B cell (primary cell): ENCODE measurements around the gene ARHGAP22. TPM values are rescaled to one million over a fixed set of nuclear protein-coding genes. Genes with fewer than 3 reads are reported as not detected.

ENCODE experiments used
- ATAC-seq: fragments of 200-7000 bp; cut with Tn5 transposase; one replicate; pipeline ENCODE4 v1.10.0; 2021; ENCODE audit warnings: low read depth, mild to moderate bottlenecking, moderate number of reproducible peaks, moderate library complexity
- CTCF ChIA-PET: fragments of 350-600 bp; sonication (Branson Sonifier 250); formaldehyde crosslinking; loops from one replicate; lab custom pipeline; 2021; ENCODE audit warnings: antibody characterized with exemption, inconsistent platforms; lab: Charles Lee
- POLR2A ChIA-PET: fragments of 350-600 bp; sonication (Branson Sonifier 250); formaldehyde crosslinking; loops from one replicate; lab custom pipeline; 2021; ENCODE audit warnings: antibody characterized with exemption; lab: Charles Lee
- DNase-seq: peaks from one replicate; pipeline ENCODE4 v3.0.0; 2013
- H2AFZ ChIP-seq: 2 replicates; pipeline ENCODE4 v1.6.1; 2012; ENCODE audit warnings: mild to moderate bottlenecking, low read depth, low read length; ENCODE audit not compliant: insufficient read depth, poor library complexity, severe bottlenecking
- H3K27ac ChIP-seq, 2 donors: 1 replicate in 1 of 2; 2 replicates in 1 of 2; pipeline ENCODE4 v1.5.1; 2012 to 2013; ENCODE audit warnings: low read length in 2 of 2, mild to moderate bottlenecking in 2 of 2, moderate library complexity in 1 of 2
- H3K27me3 ChIP-seq, 4 experiments: fragments of 200-600 bp in 1 of 4; sonication (generic) in 1 of 4; replicated peaks in 1 of 4; 1 replicate in 2 of 4; 2 replicates in 2 of 4; pipeline versions ENCODE4 v1.6.1 to v1.7.0; 2013 to 2016; ENCODE audit warnings: low read length in 3 of 4, mild to moderate bottlenecking in 2 of 4, mixed read lengths in 1 of 4, moderate library complexity in 1 of 4; ENCODE audit not compliant: insufficient read depth in 4 of 4, control insufficient read depth in 3 of 4; ENCODE audit errors: control extremely low read depth in 1 of 4
- H3K36me3 ChIP-seq, 2 experiments: replicated peaks in 1 of 2; 1 replicate in 1 of 2; 2 replicates in 1 of 2; pipeline versions ENCODE4 v1.6.1 to v1.7.1; 2013; ENCODE audit warnings: low read length in 1 of 2; ENCODE audit not compliant: insufficient read depth in 2 of 2, control insufficient read depth in 1 of 2; ENCODE audit errors: control extremely low read depth in 1 of 2, extremely low read depth in 1 of 2
- H3K4me1 ChIP-seq, 2 donors: fragments of 200-600 bp in 1 of 2; sonication (generic) in 1 of 2; 1 replicate in 1 of 2; 2 replicates in 1 of 2; pipeline versions ENCODE4 v1.5.1 to v1.6.1; 2013 to 2017; ENCODE audit warnings: low read length in 2 of 2; ENCODE audit not compliant: control insufficient read depth in 2 of 2, insufficient read depth in 2 of 2
- H3K4me2 ChIP-seq: replicated peaks from 2 replicates; pipeline ENCODE3; 2012; ENCODE audit warnings: mild to moderate bottlenecking, low read depth, low read length; ENCODE audit not compliant: poor library complexity, severe bottlenecking
- H3K4me3 ChIP-seq, 5 experiments: fragments of 200-600 bp in 1 of 5; sonication (generic) in 1 of 5; 1 replicate in 3 of 5; 2 replicates in 2 of 5; pipeline versions ENCODE4 v1.5.1 to v1.7.0; 2011 to 2016; ENCODE audit warnings: low read length in 4 of 5, mild to moderate bottlenecking in 4 of 5, low read depth in 2 of 5, control low read depth in 1 of 5, moderate library complexity in 1 of 5; ENCODE audit not compliant: insufficient read depth in 1 of 5; ENCODE audit errors: control extremely low read depth in 1 of 5, extremely low read depth in 1 of 5
- H3K79me2 ChIP-seq: fragments of 200-600 bp; sonication (generic); one replicate; pipeline ENCODE4 v1.6.0; 2016; ENCODE audit warnings: low read length; ENCODE audit not compliant: control insufficient read depth, insufficient read depth
- H3K9ac ChIP-seq: fragments of 200-600 bp; sonication (generic); 2 replicates; pipeline ENCODE4 v1.6.1; 2017; ENCODE audit warnings: mild to moderate bottlenecking, low read length, moderate library complexity
- H3K9me3 ChIP-seq, 3 donors: one replicate each; pipeline versions ENCODE4 v1.6.1 to v1.7.1; 2013; ENCODE audit warnings: low read length in 2 of 3; ENCODE audit not compliant: control insufficient read depth in 2 of 3, insufficient read depth in 1 of 3; ENCODE audit errors: control extremely low read depth in 1 of 3
- H4K20me1 ChIP-seq: 2 replicates; pipeline ENCODE4 v1.6.0; 2012; ENCODE audit warnings: mild to moderate bottlenecking, low read length; ENCODE audit not compliant: insufficient read depth, control insufficient read depth, poor library complexity, severe bottlenecking
- H3K27ac Mint-ChIP-seq: one replicate; pipeline ENCODE4 v1.8.0; 2021; ENCODE audit warnings: mixed read lengths
- H3K27me3 Mint-ChIP-seq: one replicate; pipeline ENCODE4 v1.8.0; 2021; ENCODE audit warnings: mixed read lengths
- H3K4me1 Mint-ChIP-seq: one replicate; pipeline ENCODE4 v1.8.0; 2021; ENCODE audit warnings: mixed read lengths
- H3K4me3 Mint-ChIP-seq: one replicate; pipeline ENCODE4 v1.8.0; 2021; ENCODE audit warnings: mixed read lengths
- H3K9me3 Mint-ChIP-seq: one replicate; pipeline ENCODE4 v1.8.0; 2022; ENCODE audit warnings: mixed read lengths; ENCODE audit not compliant: insufficient read depth
- CTCF ChIP-seq: fragments of 200-600 bp; IDR thresholded peaks from one replicate; pipeline ENCODE4 v1.8.0; 2022; ENCODE audit warnings: antibody characterized with exemption, mild to moderate bottlenecking
- EZH2 ChIP-seq: IDR thresholded peaks from 2 replicates; pipeline ENCODE4 v1.6.1; 2012; ENCODE audit warnings: borderline replicate concordance, low read depth, mild to moderate bottlenecking, moderate library complexity, low read length; ENCODE audit not compliant: insufficient read depth, poor library complexity, severe bottlenecking
- WGBS: methylation state at CpG from one replicate; pipeline ENCODE4 v1.1.5; 2013; ENCODE audit warnings: missing lambda C conversion rate; ENCODE audit not compliant: insufficient coverage; 5-methylcytosine and 5-hydroxymethylcytosine counted together
- intact Hi-C: fragments of 100-400 bp; cut with micrococcal nuclease; formaldehyde crosslinking; loops from one replicate; pipeline ENCODE4 v1.10.0; 2022
- polyA plus RNA-seq: library from polyadenylated mRNA; depleted of rRNA; stranded (reverse); fragments of >200 nt; gene quantifications from 2 replicates; pipeline ENCODE4 v1.2.3, GENCODE V29; 2012
- total RNA-seq, 2 donors: library from RNA; stranded (reverse); fragments of 120-200 nt in 1 of 2; gene quantifications; 1 replicate in 1 of 2; 2 replicates in 1 of 2; pipeline versions ENCODE4 v1.2.3 to v1.2.4, GENCODE V29; 2013 to 2022

ARHGAP22 gene
- total and polyA plus RNA-seq, 2 donors (not counting 1 experiment from before 2014, with no cell fraction given) = 1.9 to 2.0 TPM

- intact Hi-C loops = no loop called here
- Histone ChIP-seq H3K27ac (no peak overlapping the region), H3K9me3 (no peaks in the 10 kb centered on the region), H3K27me3 (no peaks in the 10 kb centered on the region), H3K4me3 (no peak overlapping the region), H2AFZ (no peak overlapping the region), H3K9ac (no peak overlapping the region), H4K20me1 (no peaks in the 10 kb centered on the region), H3K79me2 (no peaks in the 10 kb centered on the region), H3K36me3 (peaks cover 0 to 10% of the 10 kb centered on the region in 2 experiments), H3K4me2 (no peak overlapping the region), H3K4me1 (no peaks in the 10 kb centered on the region)
- no peaks in the 10 kb centered on the region for H3K27me3 Mint-ChIP-seq
- TF ChIP-seq EZH2 = no peak
- no peak for TF ChIP-seq CTCF
- DNase-seq (no peak), ATAC-seq (no peak)
- CTCF ChIA-PET = no interaction called here
- no peak overlapping the region for H3K4me3 Mint-ChIP-seq
- no peaks in the 10 kb centered on the region for H3K4me1 Mint-ChIP-seq
- WGBS = 98% methylated on average over 4 of the region's 4 CpGs
- POLR2A ChIA-PET = no interaction called here
- no peak overlapping the region for H3K27ac Mint-ChIP-seq
- H3K9me3 Mint-ChIP-seq = no peaks in the 10 kb centered on the region
Observed at GRCh38 chr10:48404646-48405045, 200.2 kb downstream of the ARHGAP22 start.

- Mint-ChIP-seq H3K4me1 (peaks cover 5% of the 10 kb centered on the region), H3K27me3 (no peaks in the 10 kb centered on the region), H3K27ac (no peak overlapping the region), H3K4me3 (no peak overlapping the region), H3K9me3 (no peaks in the 10 kb centered on the region)
- Histone ChIP-seq H3K27ac (no peak overlapping the region), H3K4me3 (no peak overlapping the region), H3K4me2 (no peak overlapping the region), H3K79me2 (no peaks in the 10 kb centered on the region), H4K20me1 (peaks cover 8% of the 10 kb centered on the region), H3K36me3 (peaks cover 0 to 4% of the 10 kb centered on the region in 2 experiments), H2AFZ (no peak overlapping the region), H3K4me1 (no peaks in the 10 kb centered on the region), H3K9me3 (no peaks in the 10 kb centered on the region), H3K27me3 (no peaks in the 10 kb centered on the region), H3K9ac (no peak overlapping the region)
- POLR2A ChIA-PET = no interaction called here
- DNase-seq (no peak), ATAC-seq (no peak)
- TF ChIP-seq EZH2 = no peak
- TF ChIP-seq CTCF = no peak
- CTCF ChIA-PET = no interaction called here
- intact Hi-C loops = no loop called here
- no CpG with 5 or more reads among the region's 1 CpG for WGBS
Observed at GRCh38 chr10:48400850-48401220, 204.0 kb downstream of the ARHGAP22 start.
